ENCODE data around the gene NOC4L.

The NOC4L gene

GRCh38 chr12:132161036-132161781 is 17.0 kb downstream of the NOC4L start:
- Histone ChIP-seq H3K4me3 (ENCODE audit: low read depth, low read length, poor library complexity, severe bottlenecking) (no peak overlapping the region), H3K27ac (ENCODE audit: low read depth, low read length, poor library complexity, severe bottlenecking) (no peak overlapping the region), H3K4me1 (ENCODE audit: insufficient read depth, low read length, severe bottlenecking) (no peaks in the 10 kb centered on the region), H4K20me1 (ENCODE audit: insufficient read depth, low read length) (no peaks in the 10 kb centered on the region), H3K4me2 (ENCODE audit: low read length) (no peak overlapping the region), H3F3A (ENCODE audit: insufficient read depth, low read length) (peaks cover 9% of the 10 kb centered on the region; the same call in 1 of the 2 replicates), H3K9me3 (ENCODE audit: low read length) (peaks cover 3% of the 10 kb centered on the region; the same call in 1 of the 2 replicates), H3K79me2 (ENCODE audit: insufficient read depth, low read length) (no peaks in the 10 kb centered on the region), H3K27me3 (ENCODE audit: insufficient read depth, low read length) (no peaks in the 10 kb centered on the region), H2AFZ (ENCODE audit: low read length) (no peak overlapping the region), H3K36me3 (ENCODE audit: insufficient read depth, low read length) (peaks cover 20% of the 10 kb centered on the region), H3K9ac (ENCODE audit: low read length) (no peak overlapping the region), H3K9me2 (ENCODE audit: low read depth, low read length) (no peaks in the 10 kb centered on the region)
- TF ChIP-seq EZH2 (IDR thresholded peaks at IDR 0.05; ENCODE audit: borderline replicate concordance, low read length) (no peak), CTCF (IDR thresholded peaks at IDR 0.05; ENCODE audit: low read length) (no peak)

GRCh38 chr12:132161796-132162507 is 17.7 kb downstream of the NOC4L start:
- H3K27me3 ChIP-seq (ENCODE audit: insufficient read depth, low read length) = no peaks in the 10 kb centered on the region
- H3K79me2 ChIP-seq (ENCODE audit: insufficient read depth, low read length) = no peaks in the 10 kb centered on the region
- peaks cover 2% of the 10 kb centered on the region; the same call in 1 of the 2 replicates for H3F3A ChIP-seq (ENCODE audit: insufficient read depth, low read length)
- H3K36me3 ChIP-seq (ENCODE audit: insufficient read depth, low read length) = peaks cover 12% of the 10 kb centered on the region
- no peak overlapping the region for H3K4me2 ChIP-seq (ENCODE audit: low read length)
- TF ChIP-seq CTCF (IDR thresholded peaks at IDR 0.05; ENCODE audit: low read length) (no peak), EZH2 (IDR thresholded peaks at IDR 0.05; ENCODE audit: borderline replicate concordance, low read length) (no peak)
- H3K9me2 ChIP-seq (ENCODE audit: low read depth, low read length) = no peaks in the 10 kb centered on the region
- no peak overlapping the region for H3K27ac ChIP-seq (ENCODE audit: low read depth, low read length, poor library complexity, severe bottlenecking)
- no peak overlapping the region for H2AFZ ChIP-seq (ENCODE audit: low read length)
- H3K4me3 ChIP-seq (ENCODE audit: low read depth, low read length, poor library complexity, severe bottlenecking) = no peak overlapping the region
- no peaks in the 10 kb centered on the region for H3K4me1 ChIP-seq (ENCODE audit: insufficient read depth, low read length, severe bottlenecking)
- H4K20me1 ChIP-seq (ENCODE audit: insufficient read depth, low read length) = no peaks in the 10 kb centered on the region
- H3K9ac ChIP-seq (ENCODE audit: low read length) = no peak overlapping the region
- H3K9me3 ChIP-seq (ENCODE audit: low read length) = peaks cover under 1% of the 10 kb centered on the region; the same call in 1 of the 2 replicates

GRCh38 chr12:132162508-132163031 is 18.3 kb downstream of the NOC4L start:
- TF ChIP-seq EZH2 (IDR thresholded peaks at IDR 0.05; ENCODE audit: borderline replicate concordance, low read length) (no peak), CTCF (IDR thresholded peaks at IDR 0.05; ENCODE audit: low read length) (no peak)
- H3K79me2 ChIP-seq (ENCODE audit: insufficient read depth, low read length) = no peaks in the 10 kb centered on the region
- H3K9ac ChIP-seq (ENCODE audit: low read length) = no peak overlapping the region
- H3K36me3 ChIP-seq (ENCODE audit: insufficient read depth, low read length) = peaks cover 6% of the 10 kb centered on the region
- H3F3A ChIP-seq (ENCODE audit: insufficient read depth, low read length) = no peaks in the 10 kb centered on the region
- H3K9me2 ChIP-seq (ENCODE audit: low read depth, low read length) = no peaks in the 10 kb centered on the region
- H3K4me3 ChIP-seq (ENCODE audit: low read depth, low read length, poor library complexity, severe bottlenecking) = no peak overlapping the region
- no peaks in the 10 kb centered on the region for H3K4me1 ChIP-seq (ENCODE audit: insufficient read depth, low read length, severe bottlenecking)
- H3K4me2 ChIP-seq (ENCODE audit: low read length) = no peak overlapping the region
- no peaks in the 10 kb centered on the region for H3K27me3 ChIP-seq (ENCODE audit: insufficient read depth, low read length)
- H4K20me1 ChIP-seq (ENCODE audit: insufficient read depth, low read length) = no peaks in the 10 kb centered on the region
- H3K9me3 ChIP-seq (ENCODE audit: low read length) = no peaks in the 10 kb centered on the region
- no peak overlapping the region for H2AFZ ChIP-seq (ENCODE audit: low read length)
- H3K27ac ChIP-seq (ENCODE audit: low read depth, low read length, poor library complexity, severe bottlenecking) = no peak overlapping the region
